SK-N-MC (cell line): ENCODE results near the gene JMJD1C.

Experiments
- DNase-seq: peaks from one replicate; pipeline ENCODE4 v3.0.0-alpha.2; 2011; ENCODE audit warnings: low read depth, low spot score
- H3K27ac ChIP-seq: fragments of 200-600 bp; sonication (generic); 2 replicates; pipeline ENCODE4 v1.5.1; 2016; ENCODE audit warnings: mixed run types
- H3K36me3 ChIP-seq: fragments of 200-600 bp; sonication (generic); 2 replicates; pipeline ENCODE4 v1.6.1; 2017; ENCODE audit warnings: antibody characterized with exemption, low read length, mixed read lengths; ENCODE audit not compliant: insufficient read depth
- H3K4me3 ChIP-seq: fragments of 200-600 bp; sonication (generic); 2 replicates; pipeline ENCODE4 v1.5.1; 2016
- H3K9ac ChIP-seq: fragments of 200-600 bp; sonication (generic); 2 replicates; pipeline ENCODE4 v1.8.0; 2017; ENCODE audit warnings: mixed run types, mixed read lengths; ENCODE audit not compliant: insufficient read length
- H3K9me3 ChIP-seq: fragments of 200-600 bp; sonication (generic); 2 replicates; pipeline ENCODE4 v1.6.1; 2017; ENCODE audit warnings: low read depth, mild to moderate bottlenecking, antibody characterized with exemption, low read length, moderate library complexity, mixed read lengths
- EZH2 ChIP-seq: fragments of 200-600 bp; sonication (generic); IDR thresholded peaks from one replicate; pipeline ENCODE4 v1.6.1; 2017; ENCODE audit warnings: antibody characterized with exemption
- FOXP2 ChIP-seq: optimal IDR thresholded peaks from 2 replicates; pipeline ENCODE3; 2011; ENCODE audit warnings: mild to moderate bottlenecking, moderate library complexity; ENCODE audit not compliant: insufficient read depth; ENCODE audit errors: extremely low read length, control extremely low read depth
- POLR2AphosphoS5 ChIP-seq: IDR thresholded peaks from 2 replicates; pipeline ENCODE4 v1.6.1; 2012; ENCODE audit warnings: mild to moderate bottlenecking, low read depth, low read length, borderline replicate concordance

Gene JMJD1C

DNA sequence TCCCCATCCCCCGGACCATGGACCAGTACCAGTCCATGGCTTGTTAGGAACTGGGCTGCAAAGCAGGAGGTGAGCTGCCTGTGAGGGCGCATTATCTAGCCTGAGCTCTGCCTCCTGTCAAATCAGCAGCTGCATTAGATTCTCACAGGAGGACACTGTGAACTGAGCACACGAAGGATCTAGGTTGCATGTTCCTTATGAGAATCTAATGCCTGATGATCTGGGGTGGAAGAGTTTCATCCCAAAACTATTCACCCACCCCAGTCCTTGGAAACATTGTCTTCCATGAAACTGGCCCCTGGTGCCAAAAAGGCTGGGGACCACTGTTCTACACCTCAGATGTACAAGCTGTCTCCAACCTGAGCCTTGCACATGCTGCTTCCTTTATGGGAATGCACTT is 24.1 kb upstream of the JMJD1C start:
- no peak overlapping the region for H3K4me3 ChIP-seq
- H3K27ac ChIP-seq: no peak overlapping the region
- H3K9ac ChIP-seq: no peak overlapping the region
- no peak for TF ChIP-seq EZH2
- TF ChIP-seq FOXP2: no peak
- TF ChIP-seq POLR2AphosphoS5: no peak
- no peaks in the 10 kb centered on the region for H3K9me3 ChIP-seq
- no peaks in the 10 kb centered on the region; the same call in 1 of the 2 replicates for H3K36me3 ChIP-seq
- no peak for DNase-seq

- H3K9ac ChIP-seq: no peak overlapping the region
- H3K9me3 ChIP-seq: no peaks in the 10 kb centered on the region
- H3K4me3 ChIP-seq: no peak overlapping the region
- no peak for DNase-seq
- TF ChIP-seq FOXP2 (no peak), POLR2AphosphoS5 (no peak), EZH2 (no peak)
- no peaks in the 10 kb centered on the region; the same call in 1 of the 2 replicates for H3K36me3 ChIP-seq
- H3K27ac ChIP-seq: no peak overlapping the region
Measured at GRCh38 chr10:63487990-63488389, 22.2 kb upstream of the JMJD1C start.

- no peaks in the 10 kb centered on the region for H3K36me3 ChIP-seq
- no peak overlapping the region for H3K27ac ChIP-seq
- H3K4me3 ChIP-seq: no peak overlapping the region
- no peak overlapping the region for H3K9ac ChIP-seq
- no peaks in the 10 kb centered on the region for H3K9me3 ChIP-seq
- TF ChIP-seq EZH2 (no peak), FOXP2 (no peak), POLR2AphosphoS5 (no peak)
- DNase-seq: no peak
Measured at GRCh38 chr10:63483983-63484382, 18.2 kb upstream of the JMJD1C start.

GRCh38 chr10:63481815-63482421 is 16.1 kb upstream of the JMJD1C start:
- Histone ChIP-seq H3K4me3 (no peak overlapping the region), H3K36me3 (no peaks in the 10 kb centered on the region), H3K9ac (peak overlapping the region; percentile 41), H3K27ac (peak overlapping the region; percentile 57; the same call in 1 of the 2 replicates), H3K9me3 (no peaks in the 10 kb centered on the region)
- no peak for DNase-seq
- TF ChIP-seq POLR2AphosphoS5 (no peak), FOXP2 (no peak), EZH2 (no peak)

DNA sequence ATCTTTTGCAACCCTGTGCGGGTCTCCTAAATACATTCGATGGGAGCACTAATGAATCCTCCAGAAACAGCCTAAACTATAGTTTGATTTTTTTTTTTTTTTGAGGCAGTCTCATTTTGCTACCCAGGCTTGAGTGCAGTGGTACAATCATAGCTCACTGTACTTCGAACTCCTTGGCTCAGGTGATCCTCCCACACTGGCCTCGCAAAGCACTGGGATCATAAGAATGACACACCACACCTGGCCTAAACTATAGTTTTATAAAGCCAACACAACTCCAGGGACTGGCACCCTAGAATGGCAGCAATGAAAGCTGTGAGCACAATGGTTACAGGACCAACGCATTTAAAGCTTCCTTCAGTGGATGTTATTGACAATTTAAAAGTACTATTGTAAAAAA is 14.5 kb upstream of the JMJD1C start:
- H3K9ac ChIP-seq: no peak overlapping the region
- DNase-seq: no peak
- H3K9me3 ChIP-seq: no peaks in the 10 kb centered on the region
- TF ChIP-seq EZH2: no peak
- TF ChIP-seq FOXP2: no peak
- no peak for TF ChIP-seq POLR2AphosphoS5
- H3K36me3 ChIP-seq: no peaks in the 10 kb centered on the region
- H3K27ac ChIP-seq: no peak overlapping the region
- no peak overlapping the region for H3K4me3 ChIP-seq

DNA sequence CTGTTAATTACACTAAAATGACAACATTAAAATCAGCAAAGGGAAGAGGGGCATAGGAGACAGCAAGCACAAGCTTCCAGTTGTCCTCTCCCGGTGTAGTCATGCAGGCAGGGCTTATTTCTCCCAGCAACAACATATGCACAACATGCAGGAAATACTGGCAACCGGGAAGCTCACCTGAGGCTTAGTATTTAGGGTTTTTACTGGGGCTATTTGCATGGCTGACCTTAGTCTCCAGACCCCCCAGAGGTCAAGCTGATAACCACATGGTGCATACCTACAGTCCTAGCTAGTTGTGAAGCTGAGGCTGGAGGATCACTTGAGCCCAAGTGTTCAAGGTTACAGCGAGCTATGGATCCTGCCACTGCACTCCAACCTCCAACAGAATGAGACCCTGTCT is 12.8 kb upstream of the JMJD1C start:
- no peaks in the 10 kb centered on the region for H3K9me3 ChIP-seq
- H3K27ac ChIP-seq: no peak overlapping the region
- no peak for DNase-seq
- H3K9ac ChIP-seq: no peak overlapping the region
- TF ChIP-seq EZH2 (no peak), FOXP2 (no peak), POLR2AphosphoS5 (no peak)
- H3K36me3 ChIP-seq: no peaks in the 10 kb centered on the region
- H3K4me3 ChIP-seq: no peak overlapping the region

- Histone ChIP-seq H3K27ac (no peak overlapping the region), H3K9ac (no peak overlapping the region), H3K9me3 (no peaks in the 10 kb centered on the region), H3K36me3 (no peaks in the 10 kb centered on the region), H3K4me3 (no peak overlapping the region)
- no peak for DNase-seq
- TF ChIP-seq FOXP2 (no peak), POLR2AphosphoS5 (no peak)
Measured at GRCh38 chr10:63477927-63478326, 12.2 kb upstream of the JMJD1C start.

DNA sequence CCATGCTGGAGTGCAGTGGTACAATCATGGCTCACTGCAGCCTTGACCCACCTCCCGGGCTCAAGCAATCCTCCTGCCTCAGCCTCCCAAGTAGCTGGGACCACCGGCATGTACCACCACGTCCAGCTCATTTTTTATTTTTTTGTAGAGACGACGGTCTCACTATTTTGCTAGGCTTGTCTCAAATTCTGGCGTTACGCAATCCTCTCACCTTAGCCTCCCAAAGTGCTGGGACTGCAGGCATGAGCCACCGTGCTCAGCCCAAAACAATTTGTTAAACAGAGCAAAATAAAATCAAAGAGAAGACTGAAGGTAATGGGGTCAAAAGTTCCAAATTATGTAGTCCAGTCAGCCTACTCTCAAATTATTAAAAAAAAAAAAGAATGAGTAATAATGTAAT is 8.7 kb upstream of the JMJD1C start:
- no peaks in the 10 kb centered on the region for H3K36me3 ChIP-seq
- no peak overlapping the region for H3K9ac ChIP-seq
- no peak for DNase-seq
- no peaks in the 10 kb centered on the region for H3K9me3 ChIP-seq
- H3K4me3 ChIP-seq: no peak overlapping the region
- TF ChIP-seq FOXP2: no peak
- no peak for TF ChIP-seq POLR2AphosphoS5
- TF ChIP-seq EZH2: no peak
- H3K27ac ChIP-seq: no peak overlapping the region

DNA sequence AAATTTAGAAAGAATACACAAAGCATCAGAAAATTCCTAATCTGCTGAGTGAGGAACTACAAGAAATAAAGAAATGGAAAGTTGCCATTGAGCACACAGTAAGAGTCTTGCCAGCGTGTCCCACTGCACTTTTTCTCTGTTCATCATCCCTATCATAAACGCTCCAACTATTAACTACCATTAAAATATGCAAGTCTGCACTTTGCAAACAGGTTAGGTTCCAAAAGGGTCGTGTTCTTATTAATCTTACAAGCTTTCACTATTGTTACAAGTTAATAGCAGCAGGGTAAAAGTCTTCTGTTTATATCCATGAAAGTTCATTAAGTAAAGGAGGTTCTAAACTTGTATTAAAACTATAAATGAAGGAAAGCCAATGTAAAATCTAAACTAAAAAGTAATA is 5.2 kb upstream of the JMJD1C start:
- Histone ChIP-seq H3K9ac (no peak overlapping the region), H3K4me3 (no peak overlapping the region), H3K9me3 (no peaks in the 10 kb centered on the region), H3K36me3 (no peaks in the 10 kb centered on the region), H3K27ac (no peak overlapping the region)
- no peak for DNase-seq
- no peak for TF ChIP-seq FOXP2
- TF ChIP-seq POLR2AphosphoS5: no peak
- no peak for TF ChIP-seq EZH2
